GM18499 (cell line): Measurements from ENCODE around the gene DCP1B.
"Not testable (repeated sequence)": the region's sequence is repeated elsewhere in the genome, so short reads cannot be mapped to it uniquely, and the experiment has no call there.

Experiments
- ATAC-seq: cut with Tn5 transposase; IDR thresholded peaks from one replicate; pipeline ENCODE4 v1.9.1; 2021; ENCODE audit warnings: moderate number of reproducible peaks; ENCODE audit not compliant: insufficient read depth, unreplicated experiment

The DCP1B gene

DNA sequence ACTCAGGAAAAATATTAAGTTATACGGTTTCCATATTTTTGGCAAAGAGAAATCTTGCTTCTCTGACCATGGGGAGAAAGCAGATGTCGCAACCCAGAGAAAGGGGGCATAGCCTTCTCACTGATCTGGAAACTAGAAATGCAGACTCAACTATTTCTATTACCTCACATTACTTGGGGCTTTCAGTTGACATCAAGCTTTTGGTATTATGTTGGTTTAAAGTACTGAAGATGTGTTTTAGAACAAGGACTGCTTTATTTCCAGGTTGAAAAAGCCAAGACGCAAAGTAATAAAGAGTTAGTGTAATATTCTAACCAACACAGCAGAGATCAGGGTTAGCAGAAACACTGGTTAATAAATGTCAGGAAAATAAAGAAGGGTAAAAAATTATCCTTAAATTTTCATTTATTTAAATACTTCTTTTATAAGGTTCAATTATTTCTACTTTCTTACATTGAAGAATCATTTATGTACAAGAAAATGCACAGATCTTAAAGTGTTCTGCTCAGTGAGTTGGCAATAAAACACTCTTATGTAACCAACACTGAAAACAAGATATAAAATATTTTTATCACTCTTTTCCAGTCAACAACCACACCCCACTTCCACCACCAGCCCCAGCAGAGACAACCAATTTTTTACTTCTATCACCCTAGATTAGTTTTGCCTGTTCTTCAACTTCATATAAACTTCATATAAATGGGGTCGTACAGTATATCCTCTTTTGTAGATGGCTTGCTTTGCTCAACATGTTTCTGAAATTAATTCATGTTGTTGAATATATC, 26.0 kb downstream of the DCP1B start:
- no peak for ATAC-seq

DNA sequence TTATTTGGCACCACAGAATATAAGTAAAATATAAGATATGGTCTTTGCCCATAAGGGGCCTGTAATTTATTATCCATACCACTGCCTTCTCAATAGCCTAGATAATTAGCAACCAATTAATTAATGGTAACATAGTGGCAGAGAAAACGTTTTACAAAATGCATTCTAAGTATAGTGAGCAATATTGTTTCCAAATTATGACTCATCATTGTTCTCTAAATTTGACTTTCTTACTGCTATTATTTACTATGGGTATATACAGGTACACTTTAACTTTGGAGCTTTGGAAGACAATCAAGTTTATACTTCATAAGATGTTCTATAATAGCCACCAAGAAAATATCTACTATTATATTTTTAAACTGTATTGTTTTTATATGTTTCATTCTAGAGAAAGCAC, 26.7 kb downstream of the DCP1B start:
- no peak for ATAC-seq

DNA sequence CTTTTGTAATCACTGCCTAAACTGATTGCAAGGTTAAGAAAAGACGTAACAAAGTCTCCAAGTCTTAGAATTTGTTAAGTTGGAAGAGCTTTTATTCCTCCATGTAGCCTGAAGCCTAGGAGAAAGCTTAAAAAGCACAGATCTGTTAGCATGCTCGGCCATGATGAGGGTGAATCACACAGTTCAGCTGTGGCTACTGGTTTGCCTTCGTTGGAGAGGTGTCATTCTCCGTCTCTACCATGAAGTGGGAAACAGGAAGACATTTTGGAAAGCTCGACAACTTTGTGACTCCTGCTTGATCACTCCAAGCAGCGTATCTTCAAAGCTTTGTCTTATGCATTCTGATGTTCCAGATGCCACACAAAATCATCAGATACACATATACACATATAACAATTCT, 27.1 kb downstream of the DCP1B start:
- no peak for ATAC-seq

DNA sequence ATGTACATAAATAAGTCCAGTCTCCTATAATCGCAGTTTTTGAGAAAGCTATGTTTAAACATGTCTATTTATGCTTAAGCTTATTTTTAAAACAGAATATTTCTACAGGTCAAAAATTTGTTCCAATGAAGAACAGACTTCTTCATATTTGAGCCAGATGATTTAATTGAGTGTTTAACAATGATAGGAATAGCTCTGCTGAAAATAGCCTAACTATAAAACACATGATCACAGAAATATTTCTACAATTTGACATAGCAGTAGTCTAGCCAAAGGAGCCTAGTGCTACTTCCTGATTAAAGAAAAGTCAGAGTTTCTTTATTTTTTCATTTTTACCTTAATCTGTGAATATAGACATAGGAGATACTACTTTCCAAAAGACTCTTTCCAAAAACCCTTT, 29.4 kb downstream of the DCP1B start:
- no peak for ATAC-seq

DNA sequence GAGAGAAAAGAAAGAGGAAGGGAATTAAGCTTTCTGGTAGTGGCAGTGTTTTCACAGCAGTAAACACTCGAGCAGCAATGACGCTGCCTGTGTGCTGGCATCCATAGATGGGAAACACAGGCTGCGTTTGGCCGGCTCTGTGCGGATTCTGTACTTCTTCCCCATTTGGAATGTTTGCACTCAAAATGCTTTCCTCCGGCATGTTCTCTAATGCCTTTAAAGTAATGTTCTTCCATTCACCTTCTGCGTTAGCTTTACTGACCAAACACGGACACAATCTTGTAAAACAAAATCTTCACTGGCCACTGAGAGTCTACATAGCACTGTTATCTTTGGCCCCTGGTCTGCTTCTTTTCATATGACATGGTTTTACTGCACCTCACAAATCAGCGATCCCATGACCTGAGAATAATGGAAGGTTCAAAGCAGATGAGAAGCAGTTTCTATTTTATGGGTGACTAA, 31.4 kb downstream of the DCP1B start:
- ATAC-seq: no peak

DNA sequence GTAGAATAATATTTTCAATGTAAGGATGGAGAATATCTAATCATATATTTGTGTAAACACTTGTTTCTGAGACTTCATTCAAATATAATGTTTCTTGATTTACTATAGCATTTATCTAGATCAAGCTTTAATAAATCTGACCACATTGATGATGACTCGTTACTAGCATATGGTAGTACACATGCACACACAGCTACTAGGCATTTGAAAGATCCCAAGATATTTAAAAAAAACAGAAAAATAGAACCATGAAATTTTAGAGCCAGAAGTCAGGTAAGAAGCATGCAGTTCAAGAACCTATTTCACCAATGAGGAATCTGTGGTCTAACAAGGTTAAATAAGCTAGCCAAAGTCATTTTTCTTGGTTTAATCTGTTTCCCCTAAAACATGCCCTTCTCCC, 32.0 kb downstream of the DCP1B start:
- no peak for ATAC-seq

DNA sequence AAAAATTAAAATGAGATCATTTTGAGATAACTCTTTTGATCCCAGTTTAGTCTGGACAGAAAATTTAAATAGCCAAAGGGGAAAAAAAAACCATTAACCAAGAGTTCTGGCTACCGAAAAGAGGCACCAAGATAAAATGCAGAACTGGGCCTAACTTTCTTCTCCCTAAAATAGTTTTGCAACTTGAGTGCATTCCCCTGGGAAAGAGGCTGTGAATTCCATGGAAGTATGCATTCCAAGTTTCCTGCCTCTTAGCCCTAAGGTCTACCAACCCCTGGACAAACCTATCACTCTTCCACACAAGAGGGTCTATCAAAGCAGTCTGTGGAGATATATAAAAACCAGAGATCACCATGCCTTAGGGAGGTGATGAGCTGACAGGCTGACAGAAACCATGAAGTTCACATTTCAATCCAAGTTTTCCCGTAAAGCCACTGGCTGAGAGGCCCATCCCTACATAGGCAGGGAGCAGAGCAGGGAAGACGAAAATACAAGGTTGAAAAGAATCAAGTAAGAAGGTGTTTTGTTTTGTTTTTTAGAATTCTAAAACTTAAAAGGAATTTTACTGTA, 33.8 kb downstream of the DCP1B start:
- no peak for ATAC-seq

DNA sequence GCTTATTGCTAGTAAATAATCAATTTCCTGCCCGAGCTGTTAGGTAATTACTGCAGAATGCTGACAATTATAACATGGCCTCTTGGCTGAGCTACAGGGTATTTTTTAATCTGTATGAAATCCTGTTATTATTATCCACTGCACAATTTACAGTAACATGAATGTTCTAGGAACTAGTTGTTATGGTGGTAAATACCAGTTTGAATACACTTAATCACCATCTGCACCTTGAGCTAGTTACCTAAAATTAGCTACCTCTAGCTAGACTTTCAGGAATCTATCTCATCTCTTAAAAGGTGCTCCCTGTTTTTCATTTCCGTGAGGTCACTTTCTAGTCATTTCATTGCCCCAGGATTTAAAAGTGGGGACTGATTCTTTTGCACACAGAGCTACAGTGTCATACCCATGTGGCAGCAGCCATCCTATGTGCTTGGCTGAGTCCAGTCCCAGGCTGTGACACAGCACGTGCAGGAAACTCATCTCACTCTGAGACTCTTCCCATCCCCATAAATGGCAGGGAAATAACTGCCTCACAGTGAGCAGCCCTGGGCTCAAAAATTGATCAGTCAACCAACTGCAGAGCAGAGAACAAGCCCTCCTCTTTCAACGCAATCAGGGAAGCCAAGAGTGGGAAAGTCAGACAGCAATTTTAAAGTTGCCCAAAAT, 37.6 kb downstream of the DCP1B start:
- no peak for ATAC-seq

DNA sequence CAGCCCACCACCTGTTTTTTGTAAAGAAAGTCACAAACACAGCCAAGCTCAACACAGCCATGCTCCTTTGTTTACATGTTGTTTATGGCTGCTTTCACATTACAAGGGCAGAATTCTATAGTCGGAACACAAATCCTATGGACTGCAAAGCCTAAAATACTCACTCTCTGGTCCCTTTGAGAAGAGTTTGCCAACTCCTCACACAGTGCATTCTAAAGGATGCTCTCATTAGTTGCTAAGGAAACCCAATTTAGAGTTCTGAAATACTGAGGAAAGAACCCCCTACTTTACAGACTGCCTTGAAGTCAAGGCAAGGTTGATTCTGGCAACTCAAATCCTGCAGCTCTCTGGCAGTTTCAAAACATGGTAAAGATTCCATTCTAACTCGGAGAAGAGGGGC, 38.3 kb downstream of the DCP1B start:
- ATAC-seq: no peak

DNA sequence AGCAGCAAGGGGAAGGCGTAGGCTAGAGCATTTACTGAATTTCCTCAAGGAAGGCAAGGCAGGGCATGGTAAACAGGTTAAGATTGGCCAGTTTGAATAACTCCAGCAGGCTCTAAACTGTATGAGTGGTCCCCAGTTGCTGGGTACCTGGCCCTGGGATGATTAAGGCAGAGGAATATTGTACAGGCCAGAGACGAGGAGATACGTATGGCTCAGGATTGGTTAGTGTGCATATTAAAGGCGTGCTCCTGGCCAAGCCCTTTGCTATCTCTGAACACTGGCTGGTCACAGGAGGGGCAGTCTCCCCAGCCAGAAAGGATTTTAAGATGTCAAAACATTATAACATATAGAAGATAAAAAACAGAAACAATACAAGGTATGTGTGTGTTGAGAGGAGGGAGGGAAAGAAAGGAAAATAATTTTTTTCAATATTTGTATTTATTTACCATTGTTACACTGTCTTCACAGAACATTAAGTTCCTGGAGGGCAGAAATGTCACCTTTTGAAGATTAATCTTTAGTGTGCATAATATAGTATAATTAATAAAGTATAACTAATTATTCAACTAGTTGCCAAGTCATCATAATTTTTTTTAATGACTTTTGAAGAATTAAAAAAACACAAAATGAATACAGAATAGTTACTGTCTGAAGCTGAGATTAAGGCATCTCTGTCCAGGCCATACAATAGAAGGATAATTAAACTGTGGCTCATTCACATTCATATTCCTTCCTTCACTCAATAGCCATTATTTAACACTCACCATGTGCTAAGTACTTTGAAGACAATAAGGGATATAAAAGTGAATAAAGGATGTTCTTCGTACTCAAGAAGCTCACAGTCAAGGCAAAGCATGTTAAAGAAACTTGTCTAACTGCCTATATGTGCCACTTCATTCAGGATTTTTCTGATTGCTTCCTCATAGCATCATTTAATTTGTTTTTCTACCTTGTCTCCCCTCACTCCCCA, 41.9 kb downstream of the DCP1B start:
- ATAC-seq: no peak

DNA sequence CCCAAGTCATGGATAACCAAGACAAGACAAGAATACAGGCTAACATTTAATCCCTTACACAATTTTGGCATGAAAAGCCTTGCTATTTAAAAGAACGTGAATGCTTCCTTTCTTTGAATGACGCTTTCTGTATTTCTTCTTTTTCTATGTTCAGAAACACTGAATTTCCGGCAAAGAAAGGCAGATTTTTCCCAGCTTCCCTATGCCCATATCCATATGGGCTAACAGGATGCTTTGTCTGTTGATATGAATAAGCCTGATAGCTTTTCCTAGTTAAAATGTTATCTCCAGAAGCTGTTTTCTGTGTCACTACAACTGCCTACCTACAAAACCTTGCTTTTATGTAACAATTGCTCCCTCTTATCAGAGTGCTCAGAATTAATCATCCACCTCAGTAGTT, 47.5 kb downstream of the DCP1B start:
- no peak for ATAC-seq

DNA sequence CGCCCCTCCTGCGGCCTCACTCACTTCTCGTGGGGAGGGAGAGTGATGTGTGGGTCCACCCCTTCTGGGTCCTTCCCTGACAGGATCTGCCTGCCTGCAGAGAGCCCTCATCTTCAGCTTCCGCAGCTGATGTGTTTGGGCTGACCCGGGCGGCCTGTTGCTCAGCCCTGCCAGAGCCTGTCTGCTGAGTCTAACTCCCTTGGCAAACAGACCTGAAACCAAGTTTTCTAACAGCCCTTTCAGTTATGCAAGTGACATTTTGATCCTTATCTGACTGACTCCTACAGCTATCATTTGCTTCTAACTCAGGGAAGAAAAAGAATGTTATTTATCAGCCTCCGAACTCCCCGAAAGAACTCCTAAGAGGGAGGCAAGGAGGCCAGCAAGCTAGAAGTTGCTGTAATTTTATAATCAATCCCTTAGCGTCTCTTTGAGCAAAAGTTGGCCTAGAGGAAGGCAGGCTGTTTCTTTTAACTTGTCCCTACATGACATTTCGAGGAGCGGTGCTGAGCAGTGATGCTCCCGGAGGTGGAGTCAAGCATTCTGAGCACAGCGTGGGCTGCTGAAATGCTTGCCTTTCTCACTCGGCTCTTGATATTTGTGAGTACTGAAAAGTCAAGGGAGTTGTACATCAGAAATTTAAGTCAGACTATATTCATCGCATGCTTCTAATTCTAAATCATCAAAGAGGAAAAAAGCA, 54.3 kb downstream of the DCP1B start:
- ATAC-seq: no peak

DNA sequence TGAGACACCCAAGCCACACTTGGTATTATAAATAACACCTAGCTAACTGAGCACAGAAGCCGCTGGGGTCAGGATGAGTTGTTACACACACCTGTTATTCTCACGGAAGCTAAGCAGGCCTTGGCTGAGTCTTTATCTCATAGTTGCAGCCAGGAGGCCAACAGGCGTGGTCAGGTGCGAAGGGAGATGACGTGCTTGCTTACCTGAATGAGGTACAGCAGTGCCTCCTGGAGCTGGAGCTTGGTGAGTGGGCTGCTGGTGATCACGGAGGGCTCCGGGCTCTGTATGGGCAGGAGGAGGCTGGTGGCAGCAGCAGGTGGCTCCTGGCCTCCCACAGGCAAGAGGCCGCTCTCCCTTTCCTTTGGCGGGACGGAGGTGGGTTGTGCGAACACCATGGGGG, 55.4 kb downstream of the DCP1B start:
- no peak for ATAC-seq

DNA sequence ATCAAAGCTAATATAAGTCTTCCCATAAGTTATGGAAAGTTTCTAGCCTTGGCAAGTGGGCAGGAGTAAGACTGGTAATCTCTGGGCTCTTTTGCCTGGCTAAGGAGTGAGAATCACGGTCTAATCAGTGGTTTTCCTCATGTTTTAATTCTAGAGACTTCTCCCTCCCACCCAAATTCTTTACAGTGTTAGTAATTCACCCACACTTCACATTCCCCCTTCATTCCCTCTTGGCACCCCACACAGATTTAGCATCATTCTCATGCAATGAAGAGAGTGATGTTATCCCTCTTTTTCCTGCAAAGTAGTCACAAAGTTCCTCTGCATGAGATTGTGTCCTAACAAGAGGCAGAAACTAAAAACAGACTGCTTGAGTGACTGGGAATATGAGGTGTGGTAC, 57.2 kb downstream of the DCP1B start:
- ATAC-seq: no peak

DNA sequence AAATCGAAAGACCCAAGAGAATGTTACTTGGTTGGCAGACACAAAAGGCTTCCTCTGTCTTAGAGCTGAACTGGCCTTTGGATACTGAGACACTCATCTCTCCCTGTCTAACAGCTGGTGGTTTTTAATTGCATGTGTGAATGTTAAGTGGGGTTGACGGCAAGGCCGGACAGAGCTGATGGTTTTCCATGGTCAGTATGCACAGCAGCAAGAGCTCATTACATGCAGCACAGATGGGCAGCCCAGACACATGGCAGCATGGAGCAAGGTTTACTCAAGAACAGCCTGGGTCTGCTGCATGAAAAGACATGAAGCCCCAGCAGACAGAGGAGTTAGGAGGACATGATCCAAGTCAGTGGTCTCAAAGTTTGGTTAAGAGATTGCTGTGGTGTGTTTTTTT, 58.0 kb downstream of the DCP1B start:
- no peak for ATAC-seq

DNA sequence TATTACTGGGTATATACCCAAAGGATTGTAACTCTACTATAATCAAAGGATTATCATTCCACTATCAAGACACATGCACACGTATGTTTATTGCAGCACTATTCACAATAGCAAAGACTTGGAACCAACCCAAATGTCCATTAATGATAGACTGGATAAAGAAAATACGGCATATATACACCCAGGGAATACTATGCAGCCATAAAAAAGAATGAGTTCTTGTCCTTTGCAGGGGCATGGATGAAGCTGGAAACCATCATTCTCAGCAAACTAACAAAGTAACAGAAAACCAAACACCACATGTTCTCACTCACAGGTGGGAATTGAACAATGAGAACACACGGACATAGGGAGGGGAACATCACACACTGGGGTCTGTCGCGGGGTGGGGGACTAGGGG, 58.8 kb downstream of the DCP1B start:
- not testable (repeated sequence) for ATAC-seq

DNA sequence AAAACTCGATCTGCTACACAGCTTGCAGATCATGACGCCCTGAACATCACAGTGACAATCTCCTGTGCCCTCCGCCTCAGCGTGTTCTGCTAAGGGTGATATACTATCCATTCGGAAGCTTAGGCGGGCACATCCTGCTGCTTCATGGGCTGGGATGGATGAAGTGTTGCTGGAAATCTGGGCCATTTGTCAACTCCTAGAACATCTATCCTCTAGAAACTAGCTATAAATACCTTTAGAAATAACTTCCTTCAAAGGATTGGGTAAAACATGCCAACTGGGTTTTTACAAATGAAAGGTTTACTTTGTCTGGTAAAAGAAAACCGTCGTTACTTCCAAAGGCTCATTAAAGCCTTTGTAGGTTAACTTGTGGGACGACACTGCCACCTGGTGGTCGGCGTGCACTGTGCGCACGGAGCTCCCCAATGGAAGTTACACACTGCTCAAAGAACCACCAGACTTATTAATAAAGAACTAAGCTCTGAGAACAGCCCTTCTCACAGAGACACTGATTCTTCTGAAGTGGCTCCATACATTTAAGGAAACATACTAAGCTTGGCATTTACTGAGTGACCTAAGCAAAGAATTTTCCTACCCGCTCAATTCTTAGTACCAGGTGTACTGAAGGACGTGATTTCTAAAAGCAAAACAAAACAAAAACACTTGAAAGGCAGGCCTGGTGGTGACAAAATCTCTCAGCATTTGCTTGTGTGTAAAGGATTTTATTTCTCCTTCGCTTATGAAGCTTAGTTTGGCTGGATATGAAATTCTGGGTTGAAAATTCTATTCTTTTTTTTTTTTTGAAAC, 64.3 kb downstream of the DCP1B start:
- ATAC-seq: no peak

DNA sequence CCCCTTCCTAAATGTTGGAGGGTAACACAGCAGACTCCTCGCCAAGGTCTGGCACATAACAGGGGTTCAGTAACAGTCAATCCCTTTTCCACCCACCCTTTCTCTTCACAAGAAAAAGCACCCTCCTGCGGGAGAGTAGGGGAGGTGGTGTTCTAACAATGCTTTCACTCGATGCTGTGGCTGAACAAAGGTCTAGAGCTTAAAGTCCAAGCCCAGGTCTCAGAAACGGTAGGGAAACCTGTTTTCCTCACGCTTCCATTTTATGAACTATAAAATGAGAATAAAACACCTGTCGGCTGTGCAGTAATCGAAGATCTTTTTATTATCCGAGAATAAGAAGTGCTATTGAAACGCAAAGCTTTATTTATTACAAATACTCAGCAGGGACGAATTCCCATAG, 64.9 kb downstream of the DCP1B start:
- no peak for ATAC-seq
